ENCODE data around the gene FAM107A.
A peak's percentile ranks its signal among the peaks of the same experiment; 100 is the strongest.
"Not testable (repeated sequence)": the region's sequence is repeated elsewhere in the genome, so short reads cannot be mapped to it uniquely, and the experiment has no call there.

The FAM107A gene

GRCh38 chr3:58536501-58537411 is 40.4 kb downstream of the FAM107A start, which contains the start of gene ACOX2:
Gene ACOX2, minus strand, starts transcription at chr3:58537190. Its CDS starts 2,084 bp downstream, at chr3:58535106.
- no peak for DNase-seq (ENCODE audit: low read depth, low spot score)

DNA sequence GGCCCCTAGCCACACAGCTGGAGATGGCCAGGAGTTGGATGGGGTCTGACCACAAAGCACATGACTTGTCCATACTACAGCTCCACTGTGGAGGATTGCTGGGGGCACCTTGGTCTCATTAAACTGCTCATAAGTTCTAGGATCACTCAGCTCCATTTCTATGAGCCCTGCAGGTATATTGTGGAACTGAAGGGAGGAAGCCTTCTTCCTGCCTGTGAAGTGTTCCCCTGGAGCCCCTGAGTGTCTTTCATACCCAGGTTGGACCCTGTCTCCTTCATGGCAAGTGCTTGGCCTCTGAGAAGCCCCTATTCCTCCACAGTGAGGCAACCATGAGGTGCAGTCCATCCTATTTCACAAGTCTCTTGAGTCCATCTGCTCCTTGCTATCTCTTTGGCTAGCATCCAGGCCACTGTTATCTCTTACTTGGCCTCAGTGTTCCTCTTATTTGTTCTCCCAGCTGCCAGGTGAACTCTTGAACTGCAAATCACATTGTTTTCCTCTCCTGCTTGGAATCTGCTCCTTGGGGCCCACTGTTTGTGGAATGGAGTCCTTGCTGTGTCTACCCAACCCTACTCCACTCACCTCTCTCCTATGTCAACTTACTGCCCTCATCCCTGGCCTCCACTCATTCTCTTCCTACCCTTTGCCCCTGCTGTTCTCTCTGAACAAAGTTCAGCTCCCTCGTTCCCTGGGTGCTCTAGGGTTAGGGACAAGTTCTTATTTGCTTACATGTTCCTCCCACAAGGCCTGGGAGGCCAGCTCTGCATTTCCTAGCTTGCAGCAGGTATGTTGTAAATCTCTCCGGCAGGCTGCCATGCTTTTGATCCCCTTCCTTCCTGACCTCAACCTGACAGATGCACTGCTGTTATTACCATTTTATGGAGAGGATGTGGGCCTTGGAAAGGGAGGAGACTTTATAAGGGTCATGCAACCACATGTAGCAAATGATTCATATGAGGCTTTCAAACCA is 41.4 kb downstream of the FAM107A start:
- no peak for DNase-seq (ENCODE audit: low read depth, low spot score)

GRCh38 chr3:58534592-58535494 is 42.3 kb downstream of the FAM107A start:
- DNase-seq (ENCODE audit: low read depth, low spot score), result no peak

GRCh38 chr3:58532794-58533220 is 44.4 kb downstream of the FAM107A start:
- DNase-seq (ENCODE audit: low read depth, low spot score), result peak; percentile 63

GRCh38 chr3:58531956-58532355 is 45.2 kb downstream of the FAM107A start:
- DNase-seq (ENCODE audit: low read depth, low spot score), result no peak

DNA sequence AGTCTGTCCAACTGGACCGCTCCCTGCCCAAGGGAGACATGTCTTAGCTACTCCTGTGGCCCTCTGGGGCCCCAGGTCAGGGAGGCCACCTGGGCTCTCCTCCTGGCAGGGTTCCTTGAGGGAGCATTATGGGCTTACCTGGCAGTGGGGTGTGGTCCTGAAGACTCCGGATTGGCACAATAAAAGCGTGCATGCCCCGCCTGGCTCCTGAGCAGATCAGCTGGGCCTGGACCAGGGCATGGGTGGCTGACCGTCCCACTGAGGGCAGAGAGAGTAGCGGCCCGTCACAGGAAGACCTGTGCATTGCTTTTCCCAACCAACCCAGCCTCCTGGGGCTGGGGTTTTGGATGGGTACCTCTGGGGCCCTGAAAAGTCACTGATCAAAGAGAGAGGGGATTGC is 45.6 kb downstream of the FAM107A start:
- DNase-seq (ENCODE audit: low read depth, low spot score), result no peak

DNA sequence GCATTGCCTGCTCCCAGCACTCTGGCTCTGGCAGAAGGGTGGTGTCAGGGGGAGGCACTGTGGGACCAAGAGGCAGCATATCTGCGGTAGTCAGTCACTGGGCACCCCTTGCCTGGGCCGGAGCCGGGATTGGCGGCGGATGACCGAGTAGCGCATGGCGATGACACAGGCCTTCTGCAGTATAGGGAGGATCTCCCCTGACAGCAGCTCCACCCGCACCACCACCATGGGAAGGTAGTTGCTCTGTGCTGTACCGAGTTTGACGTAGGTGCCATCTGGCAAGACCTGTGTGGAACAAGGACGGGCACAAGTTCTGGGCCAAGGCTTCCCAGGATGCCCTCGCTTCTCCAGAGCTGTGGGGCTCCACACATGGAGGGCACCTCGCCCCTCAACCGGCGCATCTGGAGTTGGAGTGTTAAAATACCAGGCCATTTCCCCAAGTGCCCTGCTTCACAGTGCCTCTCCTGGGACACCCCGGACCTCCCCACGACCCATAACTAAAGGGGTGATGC is 46.8 kb downstream of the FAM107A start:
- no peak for DNase-seq (ENCODE audit: low read depth, low spot score)

DNA sequence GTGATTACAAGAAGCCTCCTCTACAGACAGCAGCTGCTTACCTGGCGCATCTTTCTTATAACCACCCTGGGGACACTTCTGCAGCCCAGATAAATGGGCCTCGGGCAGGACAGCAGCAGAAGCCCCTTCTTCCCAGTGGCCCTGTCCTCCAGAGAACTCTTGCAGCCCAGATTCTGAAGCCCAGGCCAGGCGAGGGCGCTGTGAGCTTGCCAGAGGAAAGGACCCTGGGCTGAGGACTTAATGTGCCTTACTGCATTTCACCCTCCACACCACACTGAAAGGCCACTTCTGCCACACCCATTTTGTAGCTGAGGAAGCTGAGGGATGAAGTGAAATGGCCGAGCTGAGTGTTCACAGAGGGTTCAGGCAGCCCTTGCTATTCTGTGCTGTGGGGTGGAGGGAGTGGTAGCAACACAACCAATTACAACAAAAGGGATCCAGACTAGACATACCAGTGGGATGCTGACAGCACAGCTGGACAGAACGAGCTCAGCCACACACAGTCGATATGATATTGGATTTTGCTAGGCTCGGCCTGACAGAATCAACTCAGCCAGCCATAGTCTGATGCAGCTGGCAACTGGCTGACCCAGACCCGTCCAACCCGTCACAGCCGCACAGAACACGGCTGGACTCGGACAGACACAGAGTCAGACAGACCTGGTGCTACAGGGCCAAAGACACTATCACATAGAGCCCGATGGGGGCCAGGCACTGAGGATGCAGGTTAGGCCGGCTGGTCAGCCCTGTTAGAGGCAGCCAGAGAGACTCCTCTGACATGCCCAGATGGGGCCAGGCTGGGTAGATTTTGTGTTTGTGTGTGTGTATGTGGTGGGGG is 47.5 kb downstream of the FAM107A start:
- no peak for DNase-seq (ENCODE audit: low read depth, low spot score)

- DNase-seq (ENCODE audit: low read depth, low spot score), result no peak
Measured at GRCh38 chr3:58528629-58529028, 48.6 kb downstream of the FAM107A start.

DNA sequence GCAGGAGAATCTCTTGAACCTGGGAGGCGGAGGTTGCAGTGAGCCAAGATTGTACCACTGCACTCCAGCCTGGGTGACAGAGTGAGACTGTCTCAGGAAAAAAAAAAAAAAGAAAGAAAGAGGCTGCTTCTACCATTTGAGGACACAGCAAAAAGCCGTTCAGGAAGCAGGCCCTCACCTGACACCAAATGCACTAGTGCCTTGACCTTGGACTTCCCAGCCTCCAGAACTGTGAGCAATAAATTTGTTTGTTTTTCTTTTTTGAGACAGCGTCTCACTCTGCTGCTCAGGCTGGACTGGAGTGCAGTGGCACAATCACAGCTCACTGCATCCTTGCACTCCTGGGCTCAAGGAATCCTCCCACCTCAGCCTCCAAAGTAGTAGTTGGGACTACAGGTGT is 49.8 kb downstream of the FAM107A start:
- not testable (repeated sequence) for DNase-seq (ENCODE audit: low read depth, low spot score)

GRCh38 chr3:58526515-58526957 is 50.7 kb downstream of the FAM107A start:
- no peak for DNase-seq (ENCODE audit: low read depth, low spot score)

GRCh38 chr3:58524326-58524888 is 52.8 kb downstream of the FAM107A start:
- no peak for DNase-seq (ENCODE audit: low read depth, low spot score)

DNA sequence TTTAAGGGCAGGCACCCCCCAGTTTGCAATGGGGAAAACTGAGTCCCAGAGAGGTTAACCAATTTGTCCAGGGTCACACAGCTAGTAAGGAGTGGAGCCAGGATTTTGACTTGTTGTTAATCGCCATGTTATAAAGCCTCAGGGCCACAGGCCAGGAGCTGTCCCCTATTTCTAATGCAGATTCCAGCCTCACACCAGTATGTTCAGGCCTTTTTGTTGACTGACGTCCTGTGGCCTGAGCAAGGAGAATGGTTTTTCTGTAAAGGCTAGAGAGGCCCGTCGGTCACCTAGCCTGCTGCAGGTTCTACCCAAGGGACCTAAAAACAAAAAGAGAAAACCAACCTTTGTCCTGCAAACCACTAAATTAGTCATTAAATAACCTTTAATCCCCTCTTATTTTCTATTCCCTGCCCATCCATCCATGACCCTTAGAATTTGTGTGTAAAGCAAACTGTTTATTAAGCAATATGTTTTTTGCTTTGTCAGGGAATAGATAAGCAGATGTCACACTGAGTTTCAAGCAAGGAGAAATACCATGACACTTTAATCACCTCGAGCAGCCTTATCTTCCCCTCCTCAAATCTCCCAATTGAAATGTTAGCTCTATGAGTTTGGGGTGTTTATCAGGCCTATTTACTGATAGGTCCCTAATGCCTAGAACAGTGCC is 54.3 kb downstream of the FAM107A start:
- no peak for DNase-seq (ENCODE audit: low read depth, low spot score)

- no peak for DNase-seq (ENCODE audit: low read depth, low spot score)
Measured at GRCh38 chr3:58521917-58522631, 55.1 kb downstream of the FAM107A start.

- no peak for DNase-seq (ENCODE audit: low read depth, low spot score)
Measured at GRCh38 chr3:58521336-58521670, 55.9 kb downstream of the FAM107A start.

DNA sequence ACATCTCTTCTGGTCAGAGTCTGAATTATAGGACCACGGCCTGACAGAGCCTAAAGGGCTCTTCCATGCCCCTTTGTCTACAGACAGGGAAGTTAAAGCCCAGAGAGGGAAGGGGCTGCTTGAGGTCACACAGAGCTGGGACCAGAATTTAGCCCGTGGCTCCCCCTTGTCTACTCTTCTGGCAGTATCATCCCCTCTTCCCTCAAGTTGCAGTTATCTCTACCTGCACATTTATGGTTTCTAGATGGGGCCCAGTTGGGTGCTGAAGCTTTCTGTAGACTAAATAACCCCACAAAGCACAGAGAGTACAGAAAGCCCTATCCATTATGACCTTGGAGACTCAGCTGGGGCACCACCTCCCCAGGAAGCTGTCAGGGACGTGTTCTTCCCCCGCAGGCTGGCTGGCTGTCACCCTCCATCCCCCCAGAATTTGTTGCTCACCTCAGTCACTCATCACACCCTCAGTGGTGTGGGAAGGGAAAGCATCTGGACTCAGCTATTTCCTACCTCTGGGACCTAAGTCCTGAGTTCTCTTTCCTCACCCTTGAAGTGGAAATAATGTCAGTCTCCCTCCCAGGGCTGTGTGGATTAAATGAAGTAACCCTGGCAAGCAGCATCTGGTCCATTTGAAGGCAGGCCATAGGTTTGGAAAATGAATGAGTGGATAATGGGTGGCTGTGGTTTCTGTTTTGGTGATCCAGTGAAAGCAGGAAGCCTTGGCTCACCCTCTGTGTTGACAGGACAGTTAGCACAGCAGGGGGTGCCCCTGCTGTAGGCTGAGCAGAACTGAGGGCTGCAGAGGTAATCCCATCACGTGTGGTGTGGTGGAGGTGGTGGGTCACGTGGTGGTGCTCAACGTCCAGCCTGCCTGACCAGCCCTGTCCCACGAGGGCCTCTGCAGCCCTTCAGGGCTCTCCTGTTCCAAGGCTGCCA is 56.5 kb downstream of the FAM107A start:
- no peak for DNase-seq (ENCODE audit: low read depth, low spot score)

DNA sequence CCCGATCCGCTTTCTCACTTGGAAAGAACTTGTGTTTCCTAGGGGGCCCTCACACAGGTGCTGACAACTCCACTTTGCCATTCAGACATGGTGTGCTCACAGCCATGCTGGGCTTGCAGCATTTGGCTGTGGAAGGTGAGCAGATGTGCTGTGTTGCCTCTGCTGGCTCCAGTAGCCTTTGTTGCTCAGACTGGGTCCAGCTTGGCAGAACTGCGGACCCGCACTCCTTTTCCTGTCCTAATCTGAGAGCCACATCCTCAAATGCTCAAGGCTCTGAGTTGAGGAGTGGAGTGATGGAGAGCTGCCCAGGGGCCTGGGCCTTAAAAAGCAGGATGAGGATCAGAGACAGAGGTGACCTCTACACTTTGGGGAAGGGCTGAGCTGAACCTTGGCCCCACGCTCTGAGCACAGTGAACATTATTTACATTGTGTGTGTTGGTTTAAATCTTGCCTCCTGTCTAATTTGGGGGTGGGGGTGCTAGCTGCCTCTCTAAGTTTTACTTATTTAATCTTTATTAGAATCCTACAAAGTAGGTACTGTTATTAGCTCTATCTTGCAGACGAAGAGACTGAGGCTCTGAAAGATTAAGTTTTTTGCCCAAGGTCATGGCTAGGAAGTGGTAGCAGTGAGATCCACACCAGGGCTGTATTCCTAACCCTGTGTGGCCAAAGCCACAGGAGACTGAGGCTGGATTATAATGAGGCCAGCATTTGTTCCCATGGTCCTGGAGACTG is 57.4 kb downstream of the FAM107A start:
- DNase-seq (ENCODE audit: low read depth, low spot score), result no peak

Data from activated CD4-positive, CD25-positive, alpha-beta regulatory T cell treated with anti-CD3 and anti-CD28 coated beads, Interleukin-2, amount 50 U/mL, for 16 hours (primary cell).